ENCODE results near the gene ZNF777. TPM values are rescaled to one million over a fixed set of nuclear protein-coding genes. Genes with fewer than 3 reads are reported as not detected.

The ZNF777 gene
- total RNA-seq, result 8.6 and 12.4 TPM in 2 replicates

GRCh38 chr7:149460493-149461277 is at the start of gene ZNF777:
ZNF777 (minus strand) TSS chr7:149461062; CDS start chr7:149456022, 5,040 bp downstream.

GRCh38 chr7:149497467-149498261 is 36.8 kb upstream of the ZNF777 start, which contains the start of gene ZNF746:
ZNF746 (minus strand) TSS chr7:149497809; CDS start chr7:149497536, 273 bp downstream.

Other genes starting within 250 kb of the ZNF777 start
- gene ZNF212, start 221.4 kb downstream of the ZNF777 start, total RNA-seq, result 8.7 and 11.8 TPM in 2 replicates
- 16.3 and 21.2 TPM in 2 replicates for gene ZNF783, start 198.9 kb downstream of the ZNF777 start, total RNA-seq
- 17.3 and 26.1 TPM in 2 replicates for gene ZNF746, start 36.7 kb upstream of the ZNF777 start, total RNA-seq